ENCODE data around the gene ARL2BP.
"Not testable (repeated sequence)": the region's sequence is repeated elsewhere in the genome, so short reads cannot be mapped to it uniquely, and the experiment has no call there.

The ARL2BP gene

GRCh38 chr16:57244767-57245471 lies at the start of gene ARL2BP:
Gene ARL2BP (plus strand): TSS chr16:57245259. CDS start chr16:57245368, 109 bp downstream.
- peak; percentile 93 for DNase-seq (ENCODE audit: low read depth, low spot score)

- DNase-seq (ENCODE audit: low read depth, low spot score) = no peak
Measured at GRCh38 chr16:57196286-57196685, 48.8 kb upstream of the ARL2BP start.

- DNase-seq (ENCODE audit: low read depth, low spot score) = no peak
Measured at GRCh38 chr16:57196753-57197152, 48.3 kb upstream of the ARL2BP start.

- DNase-seq (ENCODE audit: low read depth, low spot score) = not testable (repeated sequence)
Measured at GRCh38 chr16:57200321-57200720, 44.7 kb upstream of the ARL2BP start.

- not testable (repeated sequence) for DNase-seq (ENCODE audit: low read depth, low spot score)
Measured at GRCh38 chr16:57200926-57201325, 44.1 kb upstream of the ARL2BP start.

GRCh38 chr16:57202095-57202886 lies 42.8 kb upstream of the ARL2BP start:
- no peak for DNase-seq (ENCODE audit: low read depth, low spot score)

- no peak for DNase-seq (ENCODE audit: low read depth, low spot score)
Measured at GRCh38 chr16:57203451-57203850, 41.6 kb upstream of the ARL2BP start.

GRCh38 chr16:57204675-57205074 lies 40.4 kb upstream of the ARL2BP start:
- no peak for DNase-seq (ENCODE audit: low read depth, low spot score)

GRCh38 chr16:57208926-57209325 lies 36.1 kb upstream of the ARL2BP start:
- no peak for DNase-seq (ENCODE audit: low read depth, low spot score)

GRCh38 chr16:57209780-57210179 lies 35.3 kb upstream of the ARL2BP start:
- no peak for DNase-seq (ENCODE audit: low read depth, low spot score)

- DNase-seq (ENCODE audit: low read depth, low spot score) = no peak
Measured at GRCh38 chr16:57213462-57213861, 31.6 kb upstream of the ARL2BP start.

GRCh38 chr16:57216968-57217367 lies 28.1 kb upstream of the ARL2BP start:
- no peak for DNase-seq (ENCODE audit: low read depth, low spot score)

- DNase-seq (ENCODE audit: low read depth, low spot score) = no peak
Measured at GRCh38 chr16:57223057-57223456, 22.0 kb upstream of the ARL2BP start.

- no peak for DNase-seq (ENCODE audit: low read depth, low spot score)
Measured at GRCh38 chr16:57224651-57225335, 20.3 kb upstream of the ARL2BP start.

GRCh38 chr16:57225978-57226377 lies 19.1 kb upstream of the ARL2BP start:
- no peak for DNase-seq (ENCODE audit: low read depth, low spot score)

GRCh38 chr16:57226701-57227621 lies 18.1 kb upstream of the ARL2BP start:
- no peak for DNase-seq (ENCODE audit: low read depth, low spot score)

GRCh38 chr16:57229079-57229478 lies 16.0 kb upstream of the ARL2BP start:
- DNase-seq (ENCODE audit: low read depth, low spot score) = no peak

GRCh38 chr16:57231821-57232350 lies 13.2 kb upstream of the ARL2BP start:
- DNase-seq (ENCODE audit: low read depth, low spot score) = no peak

GRCh38 chr16:57233944-57234706 lies 10.9 kb upstream of the ARL2BP start:
- no peak for DNase-seq (ENCODE audit: low read depth, low spot score)

- DNase-seq (ENCODE audit: low read depth, low spot score) = no peak
Measured at GRCh38 chr16:57234707-57235092, 10.4 kb upstream of the ARL2BP start.
